ENCODE results near the gene CDC14B.

CDC14B gene

DNA sequence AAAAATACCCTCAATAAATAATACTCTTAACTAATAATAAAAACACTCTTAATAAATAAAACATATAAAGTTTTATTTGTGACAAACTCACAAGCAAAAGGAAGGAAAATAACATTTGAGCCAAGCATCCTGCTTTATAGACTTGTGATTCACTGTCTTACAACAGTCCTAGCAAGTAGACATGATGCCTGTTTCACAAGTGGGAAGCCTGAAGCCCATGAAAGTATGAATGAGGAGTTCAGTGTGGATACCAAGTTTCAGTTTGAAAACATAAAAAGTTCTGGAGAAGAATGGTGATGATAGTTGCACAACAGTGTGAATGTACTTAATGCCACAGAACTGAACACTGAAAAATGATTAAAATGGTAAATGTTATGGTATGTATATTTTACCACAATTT is 158.8 kb downstream of the CDC14B start:
- no peak overlapping the region for H3K4me2 ChIP-seq (ENCODE audit: low read depth, low read length, poor library complexity, severe bottlenecking)
- TF ChIP-seq, protein P1, sequence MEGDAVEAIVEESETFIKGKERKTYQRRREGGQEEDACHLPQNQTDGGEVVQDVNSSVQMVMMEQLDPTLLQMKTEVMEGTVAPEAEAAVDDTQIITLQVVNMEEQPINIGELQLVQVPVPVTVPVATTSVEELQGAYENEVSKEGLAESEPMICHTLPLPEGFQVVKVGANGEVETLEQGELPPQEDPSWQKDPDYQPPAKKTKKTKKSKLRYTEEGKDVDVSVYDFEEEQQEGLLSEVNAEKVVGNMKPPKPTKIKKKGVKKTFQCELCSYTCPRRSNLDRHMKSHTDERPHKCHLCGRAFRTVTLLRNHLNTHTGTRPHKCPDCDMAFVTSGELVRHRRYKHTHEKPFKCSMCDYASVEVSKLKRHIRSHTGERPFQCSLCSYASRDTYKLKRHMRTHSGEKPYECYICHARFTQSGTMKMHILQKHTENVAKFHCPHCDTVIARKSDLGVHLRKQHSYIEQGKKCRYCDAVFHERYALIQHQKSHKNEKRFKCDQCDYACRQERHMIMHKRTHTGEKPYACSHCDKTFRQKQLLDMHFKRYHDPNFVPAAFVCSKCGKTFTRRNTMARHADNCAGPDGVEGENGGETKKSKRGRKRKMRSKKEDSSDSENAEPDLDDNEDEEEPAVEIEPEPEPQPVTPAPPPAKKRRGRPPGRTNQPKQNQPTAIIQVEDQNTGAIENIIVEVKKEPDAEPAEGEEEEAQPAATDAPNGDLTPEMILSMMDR (IDR thresholded peaks at IDR 0.05; ENCODE audit: insufficient read depth, low read length, poor library complexity, severe bottlenecking) = no peak
- no peak for TF ChIP-seq EZH2phosphoT487 (conservative IDR thresholded peaks at IDR 0.05; ENCODE audit: low read length)
- no peak overlapping the region for H2AFZ ChIP-seq (ENCODE audit: low read depth, low read length, severe bottlenecking)
- no peaks in the 10 kb centered on the region for H3K27me3 ChIP-seq (ENCODE audit: low read length)
- H3K79me2 ChIP-seq (ENCODE audit: insufficient read depth, low read length) = no peaks in the 10 kb centered on the region
- no peak overlapping the region for H3K9ac ChIP-seq (ENCODE audit: low read length)
- no peaks in the 10 kb centered on the region for H3F3A ChIP-seq (ENCODE audit: insufficient read depth)
- H3K27ac ChIP-seq (ENCODE audit: low read depth, low read length) = no peak overlapping the region
- no peaks in the 10 kb centered on the region for H3K9me3 ChIP-seq (ENCODE audit: insufficient read depth, low read length)
- H3K9me2 ChIP-seq (replicated peaks; ENCODE audit: insufficient read depth, low read length) = no peaks in the 10 kb centered on the region
- H3K4me3 ChIP-seq (ENCODE audit: insufficient read depth, low read length, poor library complexity, severe bottlenecking) = no peak overlapping the region
- H4K20me1 ChIP-seq (ENCODE audit: low read depth, low read length) = no peaks in the 10 kb centered on the region
- no peaks in the 10 kb centered on the region for H3K36me3 ChIP-seq (ENCODE audit: low read length)

DNA sequence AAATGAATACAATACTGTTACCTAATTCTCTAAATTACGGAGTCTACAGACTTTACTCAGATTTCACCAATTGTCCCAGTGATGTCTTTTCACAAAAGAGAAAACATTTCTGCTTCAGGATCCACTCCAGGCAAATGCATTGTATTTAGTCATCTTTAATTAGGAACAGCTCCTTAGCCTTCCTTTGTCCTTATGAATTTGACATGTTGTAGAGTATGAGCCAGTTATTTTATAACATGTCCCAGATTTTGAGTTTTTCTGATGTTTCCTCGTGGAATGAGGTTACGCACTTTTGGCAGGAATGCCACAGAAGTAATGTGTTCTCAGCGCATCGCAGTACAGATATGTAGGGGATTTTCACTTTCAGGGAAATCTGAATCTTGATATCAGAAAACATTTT is 159.2 kb downstream of the CDC14B start:
- H3K9me3 ChIP-seq (ENCODE audit: insufficient read depth, low read length) = no peaks in the 10 kb centered on the region
- H3K4me3 ChIP-seq (ENCODE audit: insufficient read depth, low read length, poor library complexity, severe bottlenecking) = no peak overlapping the region
- H3K4me2 ChIP-seq (ENCODE audit: low read depth, low read length, poor library complexity, severe bottlenecking) = no peak overlapping the region
- no peaks in the 10 kb centered on the region for H3K36me3 ChIP-seq (ENCODE audit: low read length)
- H2AFZ ChIP-seq (ENCODE audit: low read depth, low read length, severe bottlenecking) = no peak overlapping the region
- no peak overlapping the region for H3K9ac ChIP-seq (ENCODE audit: low read length)
- no peaks in the 10 kb centered on the region for H3K27me3 ChIP-seq (ENCODE audit: low read length)
- H3F3A ChIP-seq (ENCODE audit: insufficient read depth) = no peaks in the 10 kb centered on the region
- no peaks in the 10 kb centered on the region for H3K79me2 ChIP-seq (ENCODE audit: insufficient read depth, low read length)
- H4K20me1 ChIP-seq (ENCODE audit: low read depth, low read length) = no peaks in the 10 kb centered on the region
- no peaks in the 10 kb centered on the region for H3K9me2 ChIP-seq (replicated peaks; ENCODE audit: insufficient read depth, low read length)
- no peak for TF ChIP-seq EZH2phosphoT487 (conservative IDR thresholded peaks at IDR 0.05; ENCODE audit: low read length)
- TF ChIP-seq, protein P1 (IDR thresholded peaks at IDR 0.05; ENCODE audit: insufficient read depth, low read length, poor library complexity, severe bottlenecking) = no peak
- no peak overlapping the region for H3K27ac ChIP-seq (ENCODE audit: low read depth, low read length)

DNA sequence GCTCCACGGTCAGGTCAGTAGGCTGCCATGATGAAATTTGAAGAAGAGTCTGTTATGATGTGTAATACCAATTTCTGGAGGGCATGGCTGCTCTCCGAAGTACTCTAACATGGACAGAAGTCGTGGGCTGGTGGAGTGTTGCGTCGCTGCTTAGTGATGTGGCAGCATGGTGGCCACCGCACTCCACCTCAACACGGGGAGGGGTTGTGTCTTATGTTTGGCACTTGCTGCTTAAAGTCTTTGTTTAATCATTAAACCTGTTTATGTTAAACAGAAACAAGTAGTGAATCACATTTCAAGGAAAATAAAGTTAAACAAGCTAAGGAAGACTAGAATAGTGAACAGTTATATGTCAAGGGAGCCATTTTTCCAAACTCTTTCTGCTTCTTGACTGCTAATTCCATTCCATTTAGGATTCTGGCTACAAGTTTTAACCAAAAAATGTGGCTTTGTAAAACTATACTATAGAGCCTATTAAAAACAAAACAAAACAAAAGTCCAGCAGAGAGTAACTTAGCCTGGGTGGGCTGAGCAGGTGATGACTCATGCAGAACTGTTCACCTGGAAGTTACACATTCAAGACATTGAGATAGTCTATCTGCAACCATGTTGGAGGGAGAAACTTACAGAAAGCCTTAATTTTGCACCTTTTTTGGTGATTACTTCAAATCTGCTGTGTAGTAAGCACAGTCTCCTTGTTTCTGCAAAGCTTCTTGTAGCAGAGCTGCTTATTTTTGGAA is 160.2 kb downstream of the CDC14B start:
- Histone ChIP-seq H3K9ac (ENCODE audit: low read length) (no peak overlapping the region), H3K4me3 (ENCODE audit: insufficient read depth, low read length, poor library complexity, severe bottlenecking) (no peak overlapping the region), H4K20me1 (ENCODE audit: low read depth, low read length) (no peaks in the 10 kb centered on the region), H3K36me3 (ENCODE audit: low read length) (no peaks in the 10 kb centered on the region), H3K27me3 (ENCODE audit: low read length) (no peaks in the 10 kb centered on the region), H2AFZ (ENCODE audit: low read depth, low read length, severe bottlenecking) (no peak overlapping the region), H3K9me2 (replicated peaks; ENCODE audit: insufficient read depth, low read length) (no peaks in the 10 kb centered on the region), H3K79me2 (ENCODE audit: insufficient read depth, low read length) (no peaks in the 10 kb centered on the region), H3K27ac (ENCODE audit: low read depth, low read length) (no peak overlapping the region), H3K9me3 (ENCODE audit: insufficient read depth, low read length) (no peaks in the 10 kb centered on the region), H3K4me2 (ENCODE audit: low read depth, low read length, poor library complexity, severe bottlenecking) (no peak overlapping the region), H3F3A (ENCODE audit: insufficient read depth) (no peaks in the 10 kb centered on the region)
- TF ChIP-seq, protein P1 (IDR thresholded peaks at IDR 0.05; ENCODE audit: insufficient read depth, low read length, poor library complexity, severe bottlenecking) = no peak
